HG02884 (cell line): Measurements from ENCODE around the gene TMEM213.

Experiments
- ATAC-seq: cut with Tn5 transposase; IDR thresholded peaks from one replicate; pipeline ENCODE4 v1.9.1; 2021; ENCODE audit warnings: mild to moderate bottlenecking, moderate library complexity; ENCODE audit not compliant: unreplicated experiment

Gene TMEM213

GRCh38 chr7:138837627-138838026, 39.8 kb downstream of the TMEM213 start:
- ATAC-seq, result no peak

- ATAC-seq, result no peak
Observed at GRCh38 chr7:138838166-138838565, 40.4 kb downstream of the TMEM213 start.

- no peak for ATAC-seq
Observed at GRCh38 chr7:138842111-138842510, 44.3 kb downstream of the TMEM213 start.

- ATAC-seq, result no peak
Observed at GRCh38 chr7:138843632-138844580, 46.1 kb downstream of the TMEM213 start.

GRCh38 chr7:138845711-138846110, 47.9 kb downstream of the TMEM213 start:
- ATAC-seq, result no peak

GRCh38 chr7:138848056-138848980, 50.5 kb downstream of the TMEM213 start:
- no peak for ATAC-seq

GRCh38 chr7:138849701-138850100, 51.9 kb downstream of the TMEM213 start:
- ATAC-seq, result no peak

GRCh38 chr7:138852469-138852868, 54.7 kb downstream of the TMEM213 start:
- no peak for ATAC-seq

- no peak for ATAC-seq
Observed at GRCh38 chr7:138853448-138853847, 55.7 kb downstream of the TMEM213 start.

GRCh38 chr7:138854115-138854645, 56.4 kb downstream of the TMEM213 start:
- ATAC-seq, result no peak

GRCh38 chr7:138857728-138858127, 59.9 kb downstream of the TMEM213 start:
- ATAC-seq, result no peak

- ATAC-seq, result no peak
Observed at GRCh38 chr7:138861051-138861450, 63.3 kb downstream of the TMEM213 start.

- ATAC-seq, result no peak
Observed at GRCh38 chr7:138863931-138864330, 66.1 kb downstream of the TMEM213 start.

- ATAC-seq, result no peak
Observed at GRCh38 chr7:138864667-138865066, 66.9 kb downstream of the TMEM213 start.

- ATAC-seq, result no peak
Observed at GRCh38 chr7:138865843-138866242, 68.0 kb downstream of the TMEM213 start.

- ATAC-seq, result no peak
Observed at GRCh38 chr7:138866353-138866752, 68.6 kb downstream of the TMEM213 start.

- no peak for ATAC-seq
Observed at GRCh38 chr7:138867744-138868143, 70.0 kb downstream of the TMEM213 start.

- ATAC-seq, result no peak
Observed at GRCh38 chr7:138868711-138869110, 70.9 kb downstream of the TMEM213 start.

GRCh38 chr7:138869353-138869752, 71.6 kb downstream of the TMEM213 start:
- no peak for ATAC-seq

- ATAC-seq, result no peak
Observed at GRCh38 chr7:138871065-138871813, 73.4 kb downstream of the TMEM213 start.

- ATAC-seq, result no peak
Observed at GRCh38 chr7:138871814-138872090, 74.0 kb downstream of the TMEM213 start.
